Stimulated activated CD8-positive, alpha-beta memory T cell treated with anti-CD3 and anti-CD28 coated beads, Interleukin-7, amount 100 ng/mL, for 1 hour (primary cell): ENCODE results near the gene PARD6G.
"Not testable (repeated sequence)": the region's sequence is repeated elsewhere in the genome, so short reads cannot be mapped to it uniquely, and the experiment has no call there.

Source experiments
- DNase-seq, 2 donors: peaks; one replicate each; pipeline ENCODE4 v3.0.0-alpha.2; 2020; ENCODE audit warnings: low read depth in 2 of 2

PARD6G gene, protein sequence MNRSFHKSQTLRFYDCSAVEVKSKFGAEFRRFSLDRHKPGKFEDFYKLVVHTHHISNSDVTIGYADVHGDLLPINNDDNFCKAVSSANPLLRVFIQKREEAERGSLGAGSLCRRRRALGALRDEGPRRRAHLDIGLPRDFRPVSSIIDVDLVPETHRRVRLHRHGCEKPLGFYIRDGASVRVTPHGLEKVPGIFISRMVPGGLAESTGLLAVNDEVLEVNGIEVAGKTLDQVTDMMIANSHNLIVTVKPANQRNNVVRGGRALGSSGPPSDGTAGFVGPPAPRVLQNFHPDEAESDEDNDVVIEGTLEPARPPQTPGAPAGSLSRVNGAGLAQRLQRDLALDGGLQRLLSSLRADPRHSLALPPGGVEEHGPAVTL

DNA sequence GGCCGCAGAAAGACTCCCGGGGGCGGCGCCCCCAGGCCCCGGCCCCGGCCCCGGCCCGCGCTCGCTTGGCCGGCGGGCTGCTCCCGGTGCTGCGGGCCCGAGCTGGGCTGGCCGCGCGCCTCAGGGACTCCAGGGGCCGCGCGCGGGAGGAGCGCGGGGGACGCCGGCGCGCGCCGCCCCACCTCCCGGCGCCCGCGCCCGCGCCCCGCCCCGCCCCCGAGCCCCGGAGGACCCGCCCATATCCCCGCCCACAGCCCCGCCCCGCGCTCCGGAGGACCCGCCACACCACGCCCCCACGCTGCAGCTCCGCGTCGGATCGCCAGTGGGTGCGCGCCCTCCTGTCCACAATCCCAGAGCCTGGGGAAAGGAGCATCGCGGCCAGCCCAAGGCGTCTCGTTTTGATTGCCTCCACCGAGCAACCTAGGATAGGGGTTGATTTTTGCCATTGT, at the start of gene PARD6G:
Gene PARD6G, minus strand, starts transcription at position 122 of the 449 bp plus-strand sequence. CDS start 166 bp downstream, outside the sequence.
- DNase-seq, result peak; percentile 30

DNA sequence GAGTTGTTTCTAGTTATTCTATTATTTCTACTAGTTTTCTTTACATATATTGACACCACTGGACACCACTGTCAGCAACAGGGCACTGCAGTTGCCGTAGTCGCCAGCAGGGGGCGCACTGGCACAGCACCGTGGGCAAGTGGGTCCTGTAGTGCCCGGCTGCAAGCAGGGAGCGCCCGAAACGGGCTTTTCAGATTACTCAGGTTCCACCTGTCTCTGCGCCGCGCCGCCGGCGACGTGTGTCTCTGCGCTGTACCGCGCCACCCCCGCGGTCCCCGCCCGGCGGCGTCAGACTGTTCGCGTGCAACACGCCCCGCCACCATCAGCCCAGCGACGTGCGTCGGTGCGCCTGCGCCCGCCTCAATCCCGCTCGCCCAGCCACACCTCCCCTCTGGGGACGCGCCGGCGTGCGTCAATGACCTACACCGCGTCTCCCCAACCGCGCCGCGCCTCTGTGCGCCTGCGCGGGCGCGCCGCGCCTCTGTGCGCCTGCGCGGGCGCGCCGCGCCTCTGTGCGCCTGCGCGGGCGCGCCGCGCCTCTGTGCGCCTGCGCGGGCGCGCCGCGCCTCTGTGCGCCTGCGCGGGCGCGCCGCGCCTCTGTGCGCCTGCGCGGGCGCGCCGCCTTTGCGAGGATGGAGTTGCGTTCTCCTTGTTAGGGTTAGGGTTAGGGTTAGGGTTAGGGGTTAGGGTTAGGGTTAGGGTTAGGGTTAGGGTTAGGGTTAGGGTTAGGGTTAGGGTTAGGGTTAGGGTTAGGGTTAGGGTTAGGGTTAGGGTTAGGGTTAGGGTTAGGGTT, 15.1 kb upstream of the PARD6G start:
- not testable (repeated sequence) for DNase-seq

DNA sequence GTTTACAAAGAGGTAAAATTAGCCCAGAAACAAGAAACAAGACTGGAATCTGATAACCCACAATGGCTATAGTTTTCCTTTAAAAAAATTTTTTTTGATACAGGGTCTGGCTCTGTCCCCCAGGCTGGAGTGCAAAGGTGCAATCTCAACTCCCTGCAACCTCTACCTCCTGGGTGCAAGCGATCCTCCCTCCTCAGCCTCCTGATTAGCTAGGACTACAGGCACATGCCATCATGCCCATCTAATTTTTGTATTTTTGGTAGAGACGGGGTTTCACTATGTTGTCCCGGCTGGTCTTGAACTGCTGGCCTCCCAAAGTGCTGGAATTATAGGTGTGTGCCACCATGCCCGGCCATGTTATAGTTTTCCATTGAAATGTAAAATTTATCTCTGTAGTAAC, 12.3 kb upstream of the PARD6G start:
- DNase-seq, result no peak

DNA sequence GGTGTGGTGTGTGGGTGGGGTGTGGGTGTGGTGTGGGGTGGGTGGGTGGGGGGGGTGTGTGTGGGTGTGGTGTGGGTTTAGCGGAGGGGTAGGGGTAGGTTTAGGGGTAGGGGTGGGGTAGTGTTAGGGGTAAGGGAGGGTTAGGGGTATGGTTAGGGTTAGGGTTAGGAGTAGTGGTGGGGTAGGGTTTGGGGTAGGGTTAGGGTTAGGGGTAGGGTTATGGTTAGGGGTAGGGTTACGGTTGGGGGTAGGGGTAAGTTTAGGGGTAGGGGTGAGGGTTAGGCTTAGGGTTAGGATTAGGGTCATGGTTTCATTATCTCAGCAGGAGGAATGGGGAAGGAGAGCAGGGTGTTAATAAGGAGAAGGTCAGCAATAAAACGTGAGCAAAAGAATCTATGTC, 11.3 kb upstream of the PARD6G start:
- DNase-seq, result no peak

DNA sequence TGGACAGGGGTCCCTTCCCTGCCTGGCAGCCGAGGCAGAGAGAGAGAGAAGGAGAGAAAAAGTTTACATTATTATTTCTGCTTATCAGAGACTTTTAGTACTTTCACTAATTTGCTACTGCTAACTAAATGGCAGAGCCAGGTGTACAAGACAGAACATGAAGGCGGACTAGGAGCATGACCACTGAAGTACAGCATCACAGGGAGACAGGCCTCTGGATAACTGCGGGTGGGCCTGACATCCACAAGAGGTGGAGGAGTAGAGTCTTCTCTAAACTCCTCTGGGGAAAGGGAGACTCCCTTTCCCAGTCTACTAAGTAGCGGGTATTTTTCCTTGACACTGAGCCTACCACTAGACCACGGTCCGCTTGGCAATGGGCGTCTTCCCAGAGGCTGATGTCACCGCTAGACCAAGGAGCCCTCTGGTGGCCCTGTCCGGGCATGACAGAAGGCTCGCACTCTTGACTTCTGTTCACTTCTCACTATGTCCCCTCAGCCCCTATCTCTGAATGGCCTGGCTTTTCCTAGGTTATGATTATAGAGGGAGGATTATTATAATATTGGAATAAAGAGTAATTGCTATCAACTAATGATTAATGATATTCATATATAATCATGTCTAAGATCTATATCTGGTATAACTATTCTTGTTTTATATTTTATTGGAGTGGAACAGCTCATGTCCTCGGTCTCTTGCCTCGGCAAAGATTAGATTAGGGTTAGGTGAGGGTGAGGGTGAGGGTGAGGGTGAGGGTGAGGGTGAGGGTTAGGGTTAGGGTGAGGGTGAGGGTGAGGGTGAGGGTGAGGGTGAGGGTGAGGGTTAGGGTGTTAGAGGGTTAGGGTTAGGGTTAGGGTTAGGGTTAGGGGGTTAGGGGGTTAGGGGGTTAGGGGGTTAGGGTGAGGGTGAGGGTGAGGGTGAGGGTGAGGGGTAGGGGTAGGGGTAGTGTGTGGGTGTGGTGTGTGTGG, 10.5 kb upstream of the PARD6G start:
- DNase-seq, result not testable (repeated sequence)

DNA sequence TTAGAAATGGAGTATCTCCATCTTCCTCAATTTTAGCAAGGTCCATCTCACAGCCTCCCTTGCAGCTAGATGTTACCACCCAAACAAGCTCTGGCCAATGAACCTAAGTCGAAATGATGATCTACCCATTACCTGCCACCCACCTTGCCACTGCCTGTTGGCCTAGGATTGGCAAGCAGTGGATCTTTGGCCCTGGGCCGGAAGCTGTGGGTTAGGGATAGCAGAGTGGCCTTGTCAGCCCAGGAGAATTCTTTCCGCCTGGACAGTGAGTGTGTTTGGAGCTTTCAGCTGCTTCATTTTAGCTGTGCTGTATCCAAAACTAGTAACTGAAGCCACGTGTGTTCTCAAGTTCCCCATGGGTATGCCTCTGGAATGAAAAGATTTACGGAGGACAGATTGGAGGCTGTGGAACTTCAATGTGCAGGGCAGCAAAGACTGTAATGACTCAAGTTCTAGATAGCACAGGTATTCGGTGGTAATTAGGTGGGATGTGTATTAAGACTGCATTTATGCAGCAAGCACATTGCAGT, 7.7 kb upstream of the PARD6G start:
- DNase-seq, result no peak

DNA sequence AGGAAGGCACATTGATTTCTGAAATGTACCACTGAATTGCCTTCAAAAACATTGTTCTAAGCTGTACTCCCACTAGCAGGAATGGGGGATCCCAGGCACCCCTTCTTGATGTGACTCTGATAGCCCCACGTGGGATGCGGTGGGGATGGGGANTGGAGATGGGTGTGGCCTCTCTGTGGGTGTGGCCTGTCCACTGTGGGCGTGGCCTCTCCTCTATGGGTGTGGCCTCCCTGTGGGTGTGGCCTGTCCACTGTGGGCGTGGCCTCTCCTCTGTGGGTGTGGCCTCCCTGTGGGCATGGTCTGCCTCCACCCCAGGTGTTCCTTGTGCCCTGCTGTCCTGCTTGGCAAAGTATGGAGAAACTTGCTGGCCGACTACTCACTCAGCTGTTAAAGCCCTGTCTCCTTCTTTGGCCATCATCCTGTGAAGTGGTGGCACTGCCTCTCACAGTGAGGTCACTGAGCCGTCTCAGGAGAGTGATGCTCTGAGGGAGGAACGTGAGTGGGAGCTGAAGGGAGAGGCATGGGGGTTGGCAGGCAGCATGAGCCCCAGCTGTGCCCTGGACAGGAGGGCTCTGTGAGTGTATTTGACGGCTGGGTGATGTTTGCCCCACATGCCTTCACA, 6.7 kb upstream of the PARD6G start:
- no peak for DNase-seq

DNA sequence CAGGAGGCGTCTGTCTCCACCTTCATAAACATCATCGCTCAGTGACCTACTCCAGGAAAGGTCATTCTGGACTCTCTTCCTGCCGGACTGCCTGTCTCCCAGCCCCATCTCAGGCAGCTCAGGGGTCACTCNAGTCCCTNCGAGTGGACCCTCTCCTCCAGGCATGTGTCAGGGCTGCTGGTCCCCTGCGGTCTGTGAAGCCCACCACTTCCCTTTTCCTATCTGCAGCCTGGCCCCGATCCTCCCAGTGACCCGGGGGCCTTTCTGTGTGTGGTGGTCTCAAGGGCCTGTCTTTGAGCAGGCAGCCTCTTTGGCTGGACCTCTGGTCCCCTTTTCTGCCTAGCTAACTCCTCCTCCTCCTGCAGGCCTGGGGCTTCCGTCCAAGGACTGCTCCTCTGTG, 5.9 kb upstream of the PARD6G start:
- no peak for DNase-seq

DNA sequence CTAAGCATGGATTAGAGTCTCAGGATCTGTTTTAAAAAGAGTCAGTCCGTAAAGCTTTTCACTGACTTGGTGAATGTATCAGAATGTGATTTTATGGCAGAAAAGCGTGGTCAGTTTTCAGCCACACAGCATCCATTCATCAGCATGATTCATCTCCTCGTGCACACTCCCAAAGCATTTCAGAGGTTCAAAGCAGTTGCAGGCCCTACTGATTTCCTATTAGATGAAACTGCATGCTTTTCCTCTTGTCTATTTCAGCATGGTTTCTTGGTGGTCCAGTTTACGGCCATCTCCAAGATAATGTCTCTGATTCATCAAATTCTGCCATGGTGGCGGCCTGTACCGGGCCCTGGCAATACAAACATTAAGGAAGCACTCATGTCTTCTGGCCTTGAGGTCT, 4.8 kb upstream of the PARD6G start:
- no peak for DNase-seq

DNA sequence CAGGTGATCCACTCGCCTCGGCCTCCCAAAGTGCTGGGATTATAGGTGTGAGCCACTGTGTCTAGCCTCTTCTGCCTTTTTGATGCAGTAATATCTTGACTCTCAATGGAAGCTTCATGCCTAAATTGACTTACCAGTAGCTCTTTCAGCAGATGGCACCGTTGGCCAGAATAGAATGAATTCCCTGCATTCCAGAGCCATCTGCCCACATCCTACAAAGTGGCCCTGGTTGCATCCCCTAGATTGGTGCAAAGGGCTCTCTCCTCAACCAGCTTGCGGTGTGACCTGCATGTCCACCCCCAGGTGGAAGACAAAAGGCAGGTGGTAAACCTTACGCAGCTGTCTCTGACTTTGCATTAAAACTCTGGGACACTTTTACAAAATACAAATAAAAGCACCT, 4.4 kb upstream of the PARD6G start:
- DNase-seq, result no peak

DNA sequence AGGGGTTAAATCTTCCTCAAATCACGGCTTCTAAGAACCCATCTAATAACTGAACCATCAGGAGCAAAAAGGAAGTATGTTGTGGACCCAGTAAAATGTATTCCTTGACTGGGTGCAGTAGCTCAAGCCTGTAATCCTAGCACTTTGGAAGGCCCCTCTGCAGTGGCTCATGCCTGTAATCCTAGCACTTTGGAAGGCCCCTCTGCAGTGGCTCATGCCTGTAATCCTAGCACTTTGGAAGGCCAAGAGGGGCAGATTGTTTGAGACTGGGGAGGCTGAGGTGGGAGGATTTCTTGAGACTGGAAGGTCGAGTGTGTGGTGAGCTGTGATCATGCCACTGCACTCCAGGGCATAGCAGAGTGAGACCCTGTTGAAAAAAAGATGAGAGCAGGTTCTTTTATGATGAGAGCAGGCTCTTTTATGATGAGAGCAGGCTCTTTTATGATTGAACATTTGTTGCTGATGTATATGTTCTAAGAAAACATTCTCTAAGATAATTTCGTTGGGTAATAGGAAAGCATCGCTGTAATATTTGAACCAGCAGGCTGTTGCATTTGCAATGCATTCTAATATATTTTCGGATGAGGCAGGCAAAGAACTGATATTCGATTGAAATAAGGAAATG, 3.5 kb upstream of the PARD6G start:
- DNase-seq, result no peak

DNA sequence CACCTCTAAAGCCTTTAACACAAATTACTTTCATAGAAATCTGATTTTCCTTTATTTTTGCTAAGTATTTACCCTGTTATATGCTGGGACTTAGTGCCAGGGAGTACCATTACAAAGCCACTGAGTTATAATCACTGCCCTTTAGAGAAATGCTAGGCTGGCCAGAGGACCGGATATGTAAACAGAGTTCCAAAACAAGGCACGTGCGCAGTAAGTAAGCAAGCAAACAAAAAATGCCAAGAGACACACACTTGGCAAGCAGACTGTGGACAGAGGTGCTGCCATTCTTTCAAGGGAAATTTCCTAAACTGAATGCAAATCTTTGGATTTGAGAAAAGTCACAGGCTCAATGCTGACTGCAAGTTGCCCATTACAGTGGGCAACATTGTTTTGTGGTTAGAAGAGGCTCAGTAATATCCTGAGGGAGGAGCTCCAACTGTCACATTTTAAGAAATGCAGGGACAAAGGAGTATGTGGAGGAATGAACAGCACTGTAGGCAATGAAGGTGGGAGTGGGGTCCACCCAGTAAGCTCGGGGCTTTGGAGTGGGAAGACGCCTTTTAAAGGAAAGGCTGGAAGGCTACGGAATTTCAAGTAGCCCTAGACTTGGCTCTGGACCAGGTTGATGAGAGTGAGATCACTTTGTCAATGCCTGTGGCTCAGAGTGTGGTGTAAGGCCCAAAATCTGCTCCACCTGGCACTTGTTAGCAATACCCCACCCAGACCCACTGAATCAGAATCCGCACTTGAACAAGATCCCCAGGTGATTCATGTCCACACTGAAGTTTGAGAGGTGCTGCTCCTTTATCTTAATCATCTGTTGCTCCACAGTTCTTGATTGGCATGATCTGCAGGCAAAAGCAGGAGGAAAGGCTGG, 2.1 kb upstream of the PARD6G start:
- DNase-seq, result no peak

DNA sequence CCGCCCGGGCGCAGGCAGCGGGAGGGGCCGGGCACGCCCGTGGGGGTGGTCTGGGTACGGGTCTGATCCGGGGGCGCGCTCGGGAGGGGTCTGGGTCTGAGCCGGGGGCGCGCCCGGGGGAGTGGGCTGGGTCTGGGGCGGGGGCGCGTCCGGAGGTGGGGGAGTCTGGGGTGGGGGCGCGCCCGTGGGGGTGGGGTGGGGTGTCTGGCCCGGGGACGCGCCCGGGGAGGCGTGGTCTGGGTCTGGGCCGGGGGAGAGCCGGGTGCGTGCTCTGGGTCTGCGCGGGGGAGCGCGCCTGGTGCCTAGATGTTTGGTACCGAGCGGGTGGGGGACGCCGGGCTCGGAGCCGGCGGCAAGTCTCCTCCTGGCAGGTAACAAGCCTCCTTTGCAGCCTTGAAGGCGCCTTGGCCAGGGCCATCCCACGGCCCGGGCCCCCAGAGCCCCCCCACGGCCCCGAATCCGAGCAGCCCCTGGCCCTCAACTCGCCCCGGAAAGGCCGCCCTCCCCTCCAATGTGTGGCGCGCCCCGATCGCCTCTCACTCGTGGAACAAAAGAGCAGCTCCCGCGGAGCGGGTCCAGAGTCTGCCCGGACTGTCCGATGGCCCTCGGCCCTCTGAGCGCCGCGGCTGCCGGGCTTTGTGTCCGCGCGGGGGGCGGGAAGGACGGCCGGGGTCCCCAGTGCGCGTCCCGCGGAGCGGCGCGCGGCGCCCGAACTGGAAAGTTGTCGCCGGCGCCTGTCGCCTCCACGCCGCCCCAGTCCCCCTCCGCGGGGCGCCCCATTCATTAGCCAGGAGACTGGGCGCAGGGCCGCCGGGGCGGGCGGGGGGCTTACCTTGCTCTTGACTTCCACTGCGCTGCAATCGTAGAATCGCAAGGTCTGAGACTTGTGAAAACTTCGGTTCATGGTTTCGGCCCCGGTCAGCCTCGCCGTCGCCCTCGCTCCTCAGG, 595 bp downstream of the PARD6G start:
- DNase-seq, result no peak

DNA sequence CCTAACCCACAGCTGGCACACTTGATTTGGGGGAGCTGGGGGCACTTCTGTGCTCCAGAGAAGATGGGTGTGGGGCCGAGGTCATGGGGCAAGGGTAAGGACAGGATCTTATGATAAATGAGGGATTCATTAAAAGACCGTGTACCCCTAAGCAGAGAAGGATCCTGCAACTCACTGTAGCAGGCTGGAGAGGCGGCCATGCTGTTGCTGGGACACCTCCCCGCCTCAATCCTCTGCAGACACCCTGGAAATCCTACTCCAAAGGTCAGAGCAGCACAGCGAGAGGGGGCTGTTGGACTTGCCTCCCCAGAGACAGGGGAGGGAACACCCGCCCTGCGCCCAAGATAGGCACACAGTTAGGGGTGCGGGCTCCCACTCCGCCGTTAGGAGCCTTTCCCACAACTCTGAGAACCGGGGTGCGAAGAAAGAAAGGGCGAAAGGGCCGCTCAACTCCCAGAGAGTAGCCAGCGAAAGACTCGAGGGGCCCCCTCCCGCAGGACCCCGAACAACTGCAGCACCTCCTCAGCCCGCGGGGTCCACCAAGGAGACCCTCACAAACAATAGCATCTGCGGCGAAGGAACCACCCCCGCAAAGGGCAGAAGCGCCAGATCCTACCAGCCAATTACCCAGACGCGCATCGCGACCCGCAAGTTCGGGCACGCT, 1.4 kb downstream of the PARD6G start:
- no peak for DNase-seq

DNA sequence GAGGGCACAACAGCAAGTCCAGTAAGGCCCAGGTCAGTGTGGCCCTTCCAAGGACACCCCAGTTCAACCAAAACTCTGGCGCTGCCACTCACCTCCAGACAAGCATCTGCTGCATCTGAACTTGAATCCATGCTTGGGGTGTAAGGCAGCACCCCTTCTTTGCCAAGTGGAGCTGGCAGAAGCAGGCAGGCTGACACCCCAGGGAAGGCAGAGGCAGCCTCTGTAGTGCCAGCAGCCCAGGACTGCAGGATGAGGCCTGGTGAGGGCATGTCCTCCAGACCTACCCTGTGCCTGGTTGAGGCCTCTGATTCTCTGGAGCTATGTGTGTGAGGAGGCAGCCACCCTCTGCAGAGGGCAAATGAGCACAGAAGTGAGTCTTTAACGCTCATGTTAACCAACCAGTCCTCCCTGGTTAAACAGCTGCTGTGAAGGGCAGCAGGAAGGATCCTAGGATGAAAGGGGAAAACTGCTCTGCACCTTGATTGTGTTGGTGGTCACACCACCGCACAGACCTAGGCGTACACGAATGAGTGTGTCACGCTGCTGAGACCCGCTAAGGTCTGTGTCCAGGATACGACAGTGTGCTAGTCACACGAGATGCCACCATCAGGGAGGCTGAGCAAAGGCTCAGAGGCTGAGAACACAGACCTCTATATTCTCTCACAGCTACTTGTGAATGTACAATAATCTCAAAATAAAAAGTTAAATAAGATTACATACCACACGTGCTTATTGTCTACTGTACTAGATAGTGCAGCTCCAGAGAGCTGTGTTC, 2.2 kb downstream of the PARD6G start:
- DNase-seq, result no peak

DNA sequence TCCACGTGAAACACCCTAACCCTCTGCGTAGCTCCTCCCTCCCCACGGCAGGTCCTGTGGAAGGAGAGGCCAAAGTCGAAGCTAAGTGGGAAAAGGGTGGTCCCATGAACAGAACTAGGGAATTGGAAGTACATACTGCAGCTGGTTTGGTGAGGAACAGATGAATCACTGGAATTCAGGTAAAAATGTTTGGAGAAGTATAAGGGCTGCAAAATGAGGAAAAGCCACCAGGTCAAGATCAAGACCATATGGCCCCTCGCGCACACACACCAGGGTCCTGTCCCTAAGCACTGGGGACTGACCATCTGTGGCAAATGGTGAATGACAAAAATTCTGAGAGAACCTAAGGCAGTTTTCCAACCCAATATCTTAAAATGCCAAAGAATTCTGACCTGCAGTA, 3.1 kb downstream of the PARD6G start:
- DNase-seq, result no peak

DNA sequence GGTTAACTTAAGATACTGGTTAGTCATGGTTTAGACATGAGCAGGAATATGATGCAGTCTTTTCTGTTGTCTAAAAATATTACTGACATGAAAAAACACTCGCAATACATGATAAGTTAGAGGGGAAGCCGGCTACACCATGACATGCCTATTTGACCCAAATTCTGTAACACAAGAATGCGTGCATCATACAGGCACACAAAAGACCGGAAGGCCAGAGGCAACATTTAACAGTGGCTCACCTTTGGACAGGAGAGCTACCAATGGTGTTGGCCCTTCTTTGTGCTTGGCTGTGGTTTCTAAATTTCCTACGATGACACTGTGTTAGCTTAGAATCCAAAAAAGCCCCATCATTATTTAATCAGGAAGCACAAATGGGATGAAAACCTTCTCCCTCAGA, 4.1 kb downstream of the PARD6G start:
- DNase-seq, result no peak
